ENCODE measurements around the gene CD86.

Gene CD86

DNA sequence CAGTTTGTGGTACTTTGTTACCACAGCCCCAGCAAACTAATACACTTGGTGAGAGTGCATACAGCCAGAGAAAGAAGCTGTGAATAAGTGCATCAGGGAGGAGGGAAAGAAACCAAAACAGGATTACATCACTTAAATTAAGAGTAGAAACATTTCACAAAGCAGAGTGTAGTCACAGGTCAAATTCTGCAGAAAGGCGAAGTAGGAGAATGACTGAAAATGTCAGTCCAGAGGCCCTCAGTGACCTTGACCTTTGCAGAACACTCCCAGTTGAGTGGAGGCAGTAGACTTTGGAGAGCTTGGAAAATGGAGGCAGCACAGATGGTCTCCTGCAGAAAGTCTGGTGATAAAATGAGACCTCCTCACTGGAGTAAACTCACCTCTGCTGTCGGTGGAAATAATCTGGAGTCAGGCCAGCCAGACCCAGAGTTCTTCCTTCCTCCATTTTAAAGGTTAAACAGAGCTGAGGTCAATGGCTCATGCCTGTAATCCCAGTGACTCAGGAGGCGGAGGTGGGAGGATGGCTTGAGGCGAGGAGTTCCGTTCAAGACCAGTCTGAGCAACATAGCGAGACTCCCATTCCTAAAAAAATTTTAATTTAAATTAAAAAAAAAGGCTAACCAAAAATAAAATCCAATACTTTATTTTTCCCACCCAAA lies 5.0 kb downstream of the CD86 start:
- no peak for DNase-seq

- no peak for DNase-seq
Measured at GRCh38 chr3:122063908-122064307, 8.7 kb downstream of the CD86 start.

DNA sequence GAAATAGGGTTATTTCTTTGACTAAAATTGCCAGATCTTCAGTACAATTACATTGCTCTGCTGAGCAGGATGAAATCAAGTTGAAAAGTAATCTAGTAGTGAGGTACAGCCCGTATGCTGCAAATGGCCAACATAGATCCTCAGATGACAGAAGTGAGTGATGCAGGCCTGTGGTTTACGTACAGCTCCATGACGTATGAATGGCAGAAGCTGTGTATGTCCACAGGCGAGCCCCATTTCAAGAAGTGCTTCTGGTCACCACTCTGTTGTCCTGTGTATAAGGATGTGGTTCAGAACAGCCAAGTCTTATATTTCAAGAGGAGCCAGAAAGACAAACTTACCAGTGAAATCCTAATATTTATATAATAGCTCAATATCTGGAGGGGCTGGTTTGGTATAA lies 9.2 kb downstream of the CD86 start:
- no peak for DNase-seq

GRCh38 chr3:122066331-122067213 lies 11.4 kb downstream of the CD86 start:
- no peak for DNase-seq

DNA sequence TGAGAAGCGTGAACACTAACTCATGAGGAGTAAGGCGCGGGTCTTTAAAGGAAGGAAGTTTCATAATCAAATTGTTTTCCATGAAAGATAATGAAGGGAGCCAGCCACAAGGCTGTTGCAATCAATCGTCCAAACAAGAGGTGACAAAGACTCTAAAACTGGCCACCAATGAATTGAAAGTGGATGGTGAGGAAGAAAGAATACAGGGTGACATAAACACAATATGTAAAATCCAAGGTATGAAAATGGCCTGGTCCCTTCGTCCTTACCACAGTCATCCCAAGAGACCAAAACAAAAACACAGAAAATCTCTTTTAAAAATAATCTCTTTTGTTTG lies 12.0 kb downstream of the CD86 start:
- no peak for DNase-seq

DNA sequence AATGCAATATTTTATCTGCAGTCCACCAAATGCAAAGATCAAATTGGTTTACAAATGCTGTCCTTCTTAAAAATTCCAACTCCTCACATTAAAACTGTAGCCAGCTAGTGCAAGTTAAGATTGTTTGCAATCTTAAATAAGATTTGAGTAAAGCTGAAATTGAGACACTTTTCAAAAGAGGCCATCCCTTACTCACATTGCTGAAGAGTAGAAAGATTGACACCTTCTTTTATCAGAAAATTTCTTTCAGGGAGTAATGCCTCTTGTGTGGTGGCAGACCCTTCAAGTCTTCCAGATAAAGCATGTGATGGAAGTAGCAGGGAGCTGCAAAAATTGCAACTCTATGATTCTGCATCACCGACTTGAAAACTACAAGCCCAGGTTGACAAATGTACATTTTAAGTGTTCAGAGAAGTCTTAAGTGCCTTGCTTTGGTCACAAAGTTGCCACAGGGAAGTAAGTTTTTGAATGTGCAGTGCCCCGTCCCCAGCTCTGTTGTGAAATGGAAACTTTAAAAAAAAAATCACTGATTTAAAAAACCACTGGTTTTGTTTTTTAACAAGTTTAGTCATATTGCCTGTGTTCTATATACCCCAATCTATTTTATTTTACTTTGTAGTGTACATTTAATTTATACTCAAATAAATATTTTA lies 12.6 kb downstream of the CD86 start:
- DNase-seq = no peak

DNA sequence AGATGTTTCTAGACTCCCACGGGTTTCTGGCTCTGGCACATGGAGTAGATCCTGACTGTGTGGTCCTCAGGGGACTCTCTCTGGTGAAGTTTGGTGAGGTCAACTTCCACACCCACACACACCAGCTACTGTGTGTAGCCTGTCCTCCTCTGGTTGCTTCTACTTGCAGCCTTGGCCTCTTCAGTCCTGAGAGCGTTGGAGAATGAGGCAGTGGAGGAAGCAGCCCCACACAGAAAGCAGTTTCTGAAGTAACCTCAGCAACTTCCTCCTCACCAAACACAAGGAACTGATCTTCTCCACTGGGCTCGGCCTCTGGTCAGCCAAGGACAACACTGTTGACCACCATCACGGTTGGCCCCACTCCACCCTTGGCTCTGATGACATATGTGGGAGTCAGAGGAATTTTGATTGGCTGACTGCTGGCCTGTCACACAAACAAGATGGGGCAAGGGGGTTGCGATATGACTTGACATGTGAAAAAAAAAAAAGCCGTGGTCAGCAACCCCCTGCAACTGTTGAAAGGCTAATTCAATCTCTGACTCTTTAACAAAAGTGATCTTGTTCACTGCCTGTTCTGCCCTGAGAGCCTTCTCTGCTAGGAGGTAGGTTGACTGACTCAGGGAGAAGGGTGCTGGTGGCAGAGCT lies 19.6 kb downstream of the CD86 start:
- no peak for DNase-seq

GRCh38 chr3:122076491-122077292 lies 21.5 kb downstream of the CD86 start:
- DNase-seq = no peak

DNA sequence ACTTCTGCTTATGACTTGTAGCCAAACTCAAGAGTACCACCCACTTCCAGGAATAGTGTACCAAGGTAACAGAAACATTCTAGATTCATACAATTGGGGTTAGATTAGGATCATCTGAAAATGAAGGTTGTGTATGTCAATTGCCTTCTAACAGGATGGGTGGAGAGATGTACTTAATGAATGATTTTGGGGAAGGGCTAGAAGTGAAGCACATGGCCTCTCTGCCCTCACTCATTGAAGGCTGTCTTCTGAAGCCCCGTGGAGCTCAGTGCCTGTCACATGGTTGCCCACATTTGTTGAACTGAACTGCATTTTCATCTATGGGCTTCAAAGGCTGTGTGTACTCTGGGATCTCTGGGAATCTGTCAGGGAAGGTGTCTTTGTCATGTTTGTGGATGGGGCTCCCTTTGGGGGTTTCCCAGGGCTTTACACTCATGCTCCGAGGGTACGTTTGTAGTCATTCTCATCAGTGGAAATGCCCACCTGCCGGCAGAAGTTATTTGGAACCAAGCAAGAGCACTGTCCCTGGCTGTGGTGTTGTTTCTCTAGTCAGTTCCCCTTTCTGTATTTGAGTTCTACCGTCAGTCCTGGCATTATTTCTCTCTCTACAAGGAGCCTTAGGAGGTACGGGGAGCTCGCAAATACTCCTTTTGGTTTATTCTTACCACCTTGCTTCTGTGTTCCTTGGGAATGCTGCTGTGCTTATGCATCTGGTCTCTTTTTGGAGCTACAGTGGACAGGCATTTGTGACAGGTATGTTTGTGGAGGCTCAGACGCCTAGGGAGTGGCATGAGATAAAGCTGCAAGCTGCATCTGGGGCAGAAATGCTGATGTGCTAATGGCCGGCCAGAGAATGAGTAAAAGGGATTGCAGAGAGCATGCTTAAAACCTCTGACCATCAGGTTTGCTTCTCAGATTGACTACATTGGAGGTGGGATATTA lies 22.4 kb downstream of the CD86 start:
- DNase-seq = no peak

DNA sequence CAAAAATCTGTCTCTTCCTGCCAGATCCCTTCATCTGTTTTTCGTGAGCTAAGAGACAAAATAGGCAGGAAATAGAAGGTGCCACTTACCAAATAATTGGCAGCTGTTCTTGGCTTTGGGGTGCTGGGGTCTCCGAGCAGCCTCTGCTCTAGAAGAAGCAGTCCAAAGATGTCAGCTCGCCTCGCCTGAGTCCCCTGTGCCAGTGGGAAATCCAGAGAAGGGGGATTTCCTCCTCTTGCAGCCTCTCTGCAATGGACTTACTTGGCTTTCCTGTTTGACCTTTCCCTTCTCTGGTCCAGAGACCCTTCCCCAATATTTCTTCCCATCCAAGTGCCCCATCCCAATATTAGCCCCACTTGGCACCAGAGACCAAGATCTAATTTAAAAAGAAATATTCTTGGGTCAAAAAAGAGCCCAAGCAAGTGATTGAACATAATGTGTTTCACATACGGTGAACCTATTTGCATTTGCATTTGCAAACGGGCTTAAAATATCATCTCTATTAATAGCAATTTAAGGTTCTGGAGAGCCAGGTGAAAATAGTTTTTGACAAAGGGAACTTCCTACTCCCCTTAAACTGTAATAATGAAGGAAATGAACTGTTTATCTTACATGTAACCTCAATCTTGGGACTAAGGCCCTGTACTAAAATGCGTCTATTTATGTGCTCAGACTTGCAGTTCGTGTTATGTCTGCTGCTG lies 23.2 kb downstream of the CD86 start:
- no peak for DNase-seq

GRCh38 chr3:122079524-122080206 lies 24.5 kb downstream of the CD86 start:
- DNase-seq = no peak

GRCh38 chr3:122080207-122080587 lies 25.0 kb downstream of the CD86 start:
- DNase-seq = no peak

DNA sequence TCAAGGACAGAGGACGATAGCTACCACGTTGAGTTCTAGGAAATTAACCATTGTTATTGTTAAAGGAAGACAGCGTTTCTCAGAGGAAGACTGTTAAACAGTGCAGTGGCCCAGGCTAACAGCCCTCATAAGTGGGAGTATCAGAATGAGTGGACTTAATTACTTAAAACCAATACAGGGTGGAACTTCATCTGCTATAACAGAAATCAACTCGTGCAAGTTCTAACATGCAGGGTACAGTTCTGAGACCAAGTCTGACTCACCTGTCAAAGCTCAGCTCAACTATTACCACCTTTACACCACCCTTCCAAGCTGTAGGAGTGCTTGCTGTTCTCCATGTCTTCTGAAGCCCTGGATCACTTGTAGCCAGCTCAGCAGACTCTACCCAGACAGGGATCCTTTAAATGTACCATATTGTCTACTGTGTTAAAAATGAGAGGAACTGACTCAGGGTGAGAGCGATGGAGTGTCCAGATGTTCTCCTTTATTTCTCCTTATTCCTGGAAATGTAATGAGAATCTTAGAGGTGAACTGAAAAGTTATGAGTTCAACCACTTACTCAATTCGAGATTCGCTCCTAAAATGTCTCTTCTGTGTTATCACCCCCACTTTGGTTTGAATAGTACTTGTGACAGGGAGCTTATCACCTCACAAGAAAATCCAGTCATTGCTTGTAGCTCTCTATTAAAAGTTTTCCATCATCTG lies 26.5 kb downstream of the CD86 start:
- DNase-seq = no peak

- no peak for DNase-seq
Measured at GRCh38 chr3:122082357-122082756, 27.2 kb downstream of the CD86 start.

DNA sequence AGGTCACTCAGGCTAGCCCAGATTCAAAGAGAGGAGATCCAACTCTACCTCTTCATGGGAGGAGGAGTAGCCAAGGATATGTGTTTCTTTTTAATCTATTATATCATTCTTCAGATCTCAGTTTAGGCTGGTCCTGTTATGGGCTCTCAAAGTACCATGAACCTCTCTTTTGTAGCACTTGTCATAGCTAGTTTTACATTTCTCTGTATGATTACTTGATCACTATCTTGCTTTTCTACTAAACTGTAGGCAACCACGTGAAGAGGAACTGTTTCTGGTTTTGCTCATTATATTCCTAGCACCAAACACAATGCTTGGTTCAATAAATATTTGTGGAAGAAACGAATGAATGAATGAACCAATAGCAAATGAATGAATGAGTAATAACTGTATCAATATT lies 29.6 kb downstream of the CD86 start:
- no peak for DNase-seq

- DNase-seq = no peak
Measured at GRCh38 chr3:122085673-122086072, 30.5 kb downstream of the CD86 start.

- no peak for DNase-seq
Measured at GRCh38 chr3:122088531-122088930, 33.4 kb downstream of the CD86 start.

DNA sequence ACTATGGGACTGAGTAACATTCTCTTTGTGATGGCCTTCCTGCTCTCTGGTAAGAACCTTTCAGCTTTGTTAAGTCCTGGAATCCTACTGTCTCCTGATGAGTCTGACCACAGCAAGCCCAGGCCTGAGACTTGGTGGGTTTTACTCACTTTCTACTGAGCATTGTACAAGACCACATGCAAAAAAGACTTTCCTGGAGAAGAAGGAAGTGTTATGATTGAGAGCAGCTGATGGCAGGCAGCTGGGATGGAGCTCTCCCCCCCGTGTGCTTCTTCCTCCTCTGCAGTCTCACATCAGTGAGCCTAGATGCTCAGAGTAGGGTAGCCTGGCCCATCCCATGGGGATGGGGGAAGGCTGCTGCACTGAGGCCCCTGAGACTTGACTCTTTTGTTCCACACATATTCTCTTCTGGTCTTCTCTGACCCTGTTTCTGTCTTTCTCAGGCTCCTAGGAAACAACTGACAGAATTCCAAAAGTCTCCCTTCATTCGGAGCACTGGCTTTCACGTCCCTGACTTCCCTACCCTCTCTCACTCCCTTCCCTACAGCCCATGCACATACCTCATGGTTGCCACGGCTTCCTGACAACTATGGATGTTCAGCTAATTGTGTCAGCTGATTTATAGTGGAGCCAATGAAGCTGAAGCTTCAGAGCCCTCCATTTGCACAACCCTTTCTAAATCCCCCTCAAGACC lies 36.6 kb downstream of the CD86 start:
- no peak for DNase-seq
